ENCODE measurements around the gene NCBP3. TPM values are rescaled to one million over a fixed set of nuclear protein-coding genes. Genes with fewer than 3 reads are reported as not detected.

NCBP3 gene
- total and polyA plus RNA-seq, 7 donors, result 9.3 to 23.5 (median 15.1) TPM

DNA sequence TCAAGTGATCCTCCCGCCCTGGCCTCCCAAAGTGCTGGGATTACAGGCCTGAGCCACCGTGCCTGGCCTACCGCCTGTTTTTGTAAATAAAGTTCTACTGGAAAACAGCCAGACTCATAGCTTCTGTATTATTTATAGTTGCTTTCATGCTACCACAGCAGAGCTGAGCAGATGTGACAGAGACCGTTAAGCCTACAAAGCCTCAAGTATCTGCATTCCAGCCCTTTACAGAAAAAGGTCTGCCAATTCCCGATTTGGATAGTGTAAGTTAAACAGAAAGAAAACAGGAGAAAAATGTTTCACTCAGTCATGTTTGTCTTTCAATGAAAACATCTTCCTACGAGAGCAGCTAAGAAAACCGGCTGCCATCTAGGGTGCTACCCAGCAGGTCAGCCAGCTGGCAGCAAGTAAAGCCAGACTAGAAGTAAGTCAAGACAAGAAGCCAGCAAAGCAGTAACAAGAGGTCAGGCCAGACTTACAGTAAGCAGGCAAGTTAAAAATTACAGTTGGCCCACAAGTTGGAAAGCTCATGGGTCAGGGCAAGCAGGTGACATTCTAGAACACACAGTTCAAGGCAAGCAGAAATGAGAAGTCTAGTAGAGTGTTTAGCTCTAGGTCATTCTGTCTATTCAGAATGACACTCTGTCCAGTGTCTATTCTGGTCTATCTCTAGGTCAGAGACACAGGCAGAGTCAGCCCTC, 17.7 kb downstream of the NCBP3 start:
- Histone ChIP-seq H3K4me3 (no peak overlapping the region), H3K27ac (peak overlapping the region; percentile 82), H3K9me3 (no peaks in the 10 kb centered on the region), H3K27me3 (ENCODE audit: insufficient read depth in 3 of 3, low read length in 2 of 3) (no peaks in the 10 kb centered on the region), H3K4me1 (peaks cover 22% of the 10 kb centered on the region), H3K36me3 (ENCODE audit: insufficient read depth in 1 of 2, low read depth in 1 of 2) (peaks cover 7 to 65% of the 10 kb centered on the region in 2 donors)
- WGBS, 3 donors, result 23 to 31% (median 25%) methylated on average over 7 of the region's 7 CpGs
- peak; percentile 94 to 97 (median 96) for ATAC-seq
- no peak for DNase-seq
- TF ChIP-seq, protein P1, sequence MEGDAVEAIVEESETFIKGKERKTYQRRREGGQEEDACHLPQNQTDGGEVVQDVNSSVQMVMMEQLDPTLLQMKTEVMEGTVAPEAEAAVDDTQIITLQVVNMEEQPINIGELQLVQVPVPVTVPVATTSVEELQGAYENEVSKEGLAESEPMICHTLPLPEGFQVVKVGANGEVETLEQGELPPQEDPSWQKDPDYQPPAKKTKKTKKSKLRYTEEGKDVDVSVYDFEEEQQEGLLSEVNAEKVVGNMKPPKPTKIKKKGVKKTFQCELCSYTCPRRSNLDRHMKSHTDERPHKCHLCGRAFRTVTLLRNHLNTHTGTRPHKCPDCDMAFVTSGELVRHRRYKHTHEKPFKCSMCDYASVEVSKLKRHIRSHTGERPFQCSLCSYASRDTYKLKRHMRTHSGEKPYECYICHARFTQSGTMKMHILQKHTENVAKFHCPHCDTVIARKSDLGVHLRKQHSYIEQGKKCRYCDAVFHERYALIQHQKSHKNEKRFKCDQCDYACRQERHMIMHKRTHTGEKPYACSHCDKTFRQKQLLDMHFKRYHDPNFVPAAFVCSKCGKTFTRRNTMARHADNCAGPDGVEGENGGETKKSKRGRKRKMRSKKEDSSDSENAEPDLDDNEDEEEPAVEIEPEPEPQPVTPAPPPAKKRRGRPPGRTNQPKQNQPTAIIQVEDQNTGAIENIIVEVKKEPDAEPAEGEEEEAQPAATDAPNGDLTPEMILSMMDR (IDR thresholded peaks at IDR 0.05), result no peak
- intact Hi-C loops (cut with DNase I), result no loop called here

GRCh38 chr17:3827124-3827773, 18.8 kb downstream of the NCBP3 start:
- no peak overlapping the region for H3K4me3 ChIP-seq
- no peaks in the 10 kb centered on the region for H3K9me3 ChIP-seq
- H3K4me1 ChIP-seq, result peaks cover 22% of the 10 kb centered on the region
- ATAC-seq, result no peak
- intact Hi-C loops (cut with DNase I), result no loop called here
- no peaks in the 10 kb centered on the region for H3K27me3 ChIP-seq (ENCODE audit: insufficient read depth in 3 of 3, low read length in 2 of 3)
- H3K36me3 ChIP-seq (ENCODE audit: insufficient read depth in 1 of 2, low read depth in 1 of 2), result peaks cover 7 to 67% of the 10 kb centered on the region in 2 donors
- peak overlapping the region; percentile 82 for H3K27ac ChIP-seq
- TF ChIP-seq, protein P1 (IDR thresholded peaks at IDR 0.05), result peak; percentile 38
- 67 to 75% (median 68%) methylated on average over 6 of the region's 6 CpGs for WGBS, 3 donors
- DNase-seq, result no peak

DNA sequence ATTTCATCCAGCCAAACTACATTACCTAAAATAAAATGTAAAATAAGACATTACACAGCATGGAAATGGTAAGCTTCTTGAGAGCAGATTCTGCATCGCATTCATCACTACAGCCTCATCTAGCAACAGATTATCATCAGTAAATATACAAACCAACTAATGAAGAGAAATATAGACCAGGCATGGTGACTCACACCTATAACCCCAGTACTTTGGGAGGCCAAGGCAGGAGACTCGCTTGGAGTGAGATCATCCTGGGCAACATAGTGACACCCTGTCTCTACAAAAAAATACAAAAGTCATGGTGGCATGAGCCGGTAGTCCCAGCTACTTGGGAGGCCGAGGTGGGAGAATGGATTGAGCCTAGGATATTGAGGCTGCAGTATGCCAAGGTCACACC, 19.9 kb downstream of the NCBP3 start:
- Histone ChIP-seq H3K4me3 (no peak overlapping the region), H3K36me3 (ENCODE audit: insufficient read depth in 1 of 2, low read depth in 1 of 2) (peaks cover 7 to 78% of the 10 kb centered on the region in 2 donors), H3K27me3 (ENCODE audit: insufficient read depth in 3 of 3, low read length in 2 of 3) (no peaks in the 10 kb centered on the region), H3K27ac (no peak overlapping the region), H3K4me1 (peaks cover 22% of the 10 kb centered on the region), H3K9me3 (no peaks in the 10 kb centered on the region)
- WGBS, 3 donors, result 91 to 92% (median 91%) methylated on average over 4 of the region's 4 CpGs
- DNase-seq (no peak), ATAC-seq (no peak)
- intact Hi-C loops (cut with DNase I), result no loop called here
- TF ChIP-seq, protein P1 (IDR thresholded peaks at IDR 0.05), result no peak

DNA sequence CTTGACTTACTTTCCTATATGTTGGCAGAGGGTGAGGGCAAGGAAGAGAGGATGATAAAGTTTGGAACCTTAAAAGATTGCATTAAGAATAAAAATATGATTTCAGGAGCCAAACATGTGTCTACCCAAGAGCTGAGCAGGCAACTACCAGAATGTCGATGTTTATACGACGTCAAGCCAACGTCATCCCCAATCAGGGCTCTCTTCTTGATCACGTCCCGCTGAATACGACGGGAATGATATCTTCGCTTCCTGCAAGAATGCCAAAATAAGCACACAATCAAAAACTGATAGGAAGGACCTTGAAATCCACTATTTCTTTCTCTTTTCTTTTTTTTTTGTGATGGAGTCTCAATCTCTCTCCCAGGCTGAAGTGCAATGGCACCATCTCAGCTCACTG, 24.9 kb downstream of the NCBP3 start:
- WGBS, 3 donors, result 95 to 96% (median 95%) methylated on average over 9 of the region's 9 CpGs
- TF ChIP-seq, protein P1 (IDR thresholded peaks at IDR 0.05), result no peak
- Histone ChIP-seq H3K4me1 (no peaks in the 10 kb centered on the region), H3K27ac (no peak overlapping the region), H3K36me3 (ENCODE audit: insufficient read depth in 1 of 2, low read depth in 1 of 2) (peaks cover 4 to 99% of the 10 kb centered on the region in 2 donors), H3K4me3 (no peak overlapping the region), H3K27me3 (ENCODE audit: insufficient read depth in 3 of 3, low read length in 2 of 3) (no peaks in the 10 kb centered on the region), H3K9me3 (no peaks in the 10 kb centered on the region)
- intact Hi-C loops (cut with DNase I), result no loop called here
- DNase-seq (no peak), ATAC-seq (no peak)

Measured in psoas muscle (tissue), 8 donors.